Skeletal muscle satellite cell (primary cell): ENCODE data around the gene CLEC4F. TPM values are rescaled to one million over a fixed set of nuclear protein-coding genes. Genes with fewer than 3 reads are reported as not detected.

Source experiments
- H3K27me3 ChIP-seq: 2 replicates; pipeline ENCODE4 v1.7.0; 2013; ENCODE audit warnings: low read length; ENCODE audit not compliant: control insufficient read depth, insufficient read depth
- H3K36me3 ChIP-seq: 2 replicates; pipeline ENCODE4 v1.7.0; 2013; ENCODE audit warnings: mild to moderate bottlenecking, control low read depth, low read length; ENCODE audit not compliant: insufficient read depth
- H3K4me1 ChIP-seq: 2 replicates; pipeline ENCODE4 v1.7.0; 2013; ENCODE audit warnings: low read length; ENCODE audit not compliant: control insufficient read depth, insufficient read depth
- H3K4me2 ChIP-seq: 2 replicates; pipeline ENCODE4 v1.7.0; 2013; ENCODE audit warnings: mild to moderate bottlenecking, low read length
- H3K4me3 ChIP-seq: 2 replicates; pipeline ENCODE4 v1.7.0; 2013; ENCODE audit warnings: low read length
- H3K9ac ChIP-seq: 2 replicates; pipeline ENCODE4 v1.7.0; 2013; ENCODE audit warnings: mild to moderate bottlenecking, low read depth, low read length, moderate library complexity
- H3K9me3 ChIP-seq: replicated peaks from 2 replicates; pipeline ENCODE4 v1.7.0; 2013; ENCODE audit warnings: mild to moderate bottlenecking, control low read depth, low read length
- small RNA-seq: library from RNA; depleted of rRNA; stranded (forward); fragments of <200 nt; gene quantifications from one replicate; pipeline ENCODE3, GENCODE V24; 2012

Gene CLEC4F

GRCh38 chr2:70766357-70767078 lies 53.9 kb downstream of the CLEC4F start:
- H3K36me3 ChIP-seq = no peaks in the 10 kb centered on the region
- H3K9me3 ChIP-seq = no peaks in the 10 kb centered on the region
- H3K4me3 ChIP-seq = no peak overlapping the region
- H3K4me2 ChIP-seq = no peak overlapping the region
- no peaks in the 10 kb centered on the region for H3K4me1 ChIP-seq
- H3K27me3 ChIP-seq = peaks cover 57% of the 10 kb centered on the region
- H3K9ac ChIP-seq = no peak overlapping the region

- Histone ChIP-seq H3K4me2 (no peak overlapping the region), H3K9ac (no peak overlapping the region), H3K36me3 (no peaks in the 10 kb centered on the region), H3K4me3 (no peak overlapping the region), H3K27me3 (peaks cover 49% of the 10 kb centered on the region), H3K9me3 (no peaks in the 10 kb centered on the region), H3K4me1 (no peaks in the 10 kb centered on the region)
Measured at GRCh38 chr2:70765507-70765906, 54.9 kb downstream of the CLEC4F start.

GRCh38 chr2:70759446-70759845 lies 61.0 kb downstream of the CLEC4F start:
- Histone ChIP-seq H3K9ac (no peak overlapping the region), H3K9me3 (no peaks in the 10 kb centered on the region), H3K4me1 (no peaks in the 10 kb centered on the region), H3K4me2 (no peak overlapping the region), H3K27me3 (peaks cover 22% of the 10 kb centered on the region), H3K36me3 (no peaks in the 10 kb centered on the region), H3K4me3 (no peak overlapping the region)

Small RNAs within 50 kb of the gene (small RNA-seq; reads per million reads assigned to genes)
- gene HMGN2P21 = not detected
